ENCODE results near the gene LIF. TPM values are rescaled to one million over a fixed set of nuclear protein-coding genes. Genes with fewer than 3 reads are reported as not detected.

The LIF gene
- total and polyA plus RNA-seq, 2 experiments from 2014 or later = 1.4 to 1.9 TPM

- Histone ChIP-seq H3F3A (ENCODE audit: insufficient read depth) (0 out of 2 replicates have a peak, but pooled peaks cover 6% of the 10 kb centered on the region), H3K36me3 (ENCODE audit: low read depth) (no peaks in the 10 kb centered on the region), H3K9ac (no peak overlapping the region), H3K4me1 (ENCODE audit: insufficient read depth) (0 out of 2 replicates have a peak, but pooled peaks cover 5% of the 10 kb centered on the region), H2AFZ (no peak overlapping the region), H4K20me1 (ENCODE audit: insufficient read depth) (no peaks in the 10 kb centered on the region), H3K9me2 (ENCODE audit: insufficient read depth) (no peaks in the 10 kb centered on the region), H3K4me3 (no peak overlapping the region), H3K9me3 (ENCODE audit: low read depth) (no peaks in the 10 kb centered on the region), H3K4me2 (ENCODE audit: unreplicated experiment) (no peak overlapping the region), H3K27ac (no peak overlapping the region), H3K27me3 (replicated peaks; ENCODE audit: insufficient read depth) (no peaks in the 10 kb centered on the region), H3K79me2 (ENCODE audit: insufficient read depth) (no peaks in the 10 kb centered on the region)
- 94 to 99% methylated on average over 10 of the region's 10 CpGs for WGBS, 2 experiments (ENCODE audit: low coverage in 1 of 2, low lambda C conversion rate in 2 of 2, missing lambda C conversion rate in 2 of 2)
- no peak for DNase-seq
- no peak for TF ChIP-seq EZH2phosphoT487 (IDR thresholded peaks at IDR 0.05; ENCODE audit: insufficient read depth, low read depth)
- no peak for TF ChIP-seq EZH2 (IDR thresholded peaks at IDR 0.05; ENCODE audit: insufficient read depth, poor library complexity, severe bottlenecking)
- in situ Hi-C loops (cut with MboI) = no loop called here
Observed at GRCh38 chr22:30244066-30244465, 2.5 kb downstream of the LIF start.

- in situ Hi-C loops (cut with MboI) = no loop called here
- Histone ChIP-seq H3K27me3 (replicated peaks; ENCODE audit: insufficient read depth) (no peaks in the 10 kb centered on the region), H3K9me2 (ENCODE audit: insufficient read depth) (no peaks in the 10 kb centered on the region), H3K79me2 (ENCODE audit: insufficient read depth) (no peaks in the 10 kb centered on the region), H3K36me3 (ENCODE audit: low read depth) (no peaks in the 10 kb centered on the region), H2AFZ (no peak overlapping the region), H3K4me2 (ENCODE audit: unreplicated experiment) (no peak overlapping the region), H3F3A (ENCODE audit: insufficient read depth) (0 out of 2 replicates have a peak, but pooled peaks cover 6% of the 10 kb centered on the region), H3K9ac (no peak overlapping the region), H4K20me1 (ENCODE audit: insufficient read depth) (no peaks in the 10 kb centered on the region), H3K27ac (no peak overlapping the region), H3K4me3 (no peak overlapping the region), H3K9me3 (ENCODE audit: low read depth) (no peaks in the 10 kb centered on the region), H3K4me1 (ENCODE audit: insufficient read depth) (0 out of 2 replicates have a peak, but pooled peaks cover 5% of the 10 kb centered on the region)
- no peak for DNase-seq
- whole genome bisulfite sequencing, 2 experiments (ENCODE audit: low coverage in 1 of 2, low lambda C conversion rate in 2 of 2, missing lambda C conversion rate in 2 of 2) = 97 to 98% methylated on average over 22 of the region's 22 CpGs
- TF ChIP-seq EZH2 (IDR thresholded peaks at IDR 0.05; ENCODE audit: insufficient read depth, poor library complexity, severe bottlenecking) = no peak
- TF ChIP-seq EZH2phosphoT487 (IDR thresholded peaks at IDR 0.05; ENCODE audit: insufficient read depth, low read depth) = no peak
Observed at GRCh38 chr22:30243661-30244060, 2.9 kb downstream of the LIF start.

- DNase-seq = no peak
- in situ Hi-C loops (cut with MboI) = no loop called here
- H3K4me3 ChIP-seq = no peak overlapping the region
- H3K79me2 ChIP-seq (ENCODE audit: insufficient read depth) = no peaks in the 10 kb centered on the region
- no peaks in the 10 kb centered on the region for H3K9me2 ChIP-seq (ENCODE audit: insufficient read depth)
- H2AFZ ChIP-seq = no peak overlapping the region
- TF ChIP-seq EZH2phosphoT487 (IDR thresholded peaks at IDR 0.05; ENCODE audit: insufficient read depth, low read depth) (no peak), EZH2 (IDR thresholded peaks at IDR 0.05; ENCODE audit: insufficient read depth, poor library complexity, severe bottlenecking) (no peak)
- H3K27ac ChIP-seq = no peak overlapping the region
- no peaks in the 10 kb centered on the region for H3K9me3 ChIP-seq (ENCODE audit: low read depth)
- no peaks in the 10 kb centered on the region for H3K27me3 ChIP-seq (replicated peaks; ENCODE audit: insufficient read depth)
- H4K20me1 ChIP-seq (ENCODE audit: insufficient read depth) = no peaks in the 10 kb centered on the region
- H3K4me2 ChIP-seq (ENCODE audit: unreplicated experiment) = no peak overlapping the region
- H3K4me1 ChIP-seq (ENCODE audit: insufficient read depth) = 0 out of 2 replicates have a peak, but pooled peaks cover under 1% of the 10 kb centered on the region
- H3K36me3 ChIP-seq (ENCODE audit: low read depth) = no peaks in the 10 kb centered on the region
- 87 to 88% methylated on average over 15 of the region's 15 CpGs for WGBS, 2 experiments (ENCODE audit: low coverage in 1 of 2, low lambda C conversion rate in 2 of 2, missing lambda C conversion rate in 2 of 2)
- H3F3A ChIP-seq (ENCODE audit: insufficient read depth) = 0 out of 2 replicates have a peak, but pooled peaks cover 6% of the 10 kb centered on the region
- no peak overlapping the region for H3K9ac ChIP-seq
Observed at GRCh38 chr22:30241576-30242371, 4.8 kb downstream of the LIF start.

- Histone ChIP-seq H3K4me3 (no peak overlapping the region), H3K36me3 (ENCODE audit: low read depth) (no peaks in the 10 kb centered on the region), H3K27me3 (replicated peaks; ENCODE audit: insufficient read depth) (no peaks in the 10 kb centered on the region), H3K4me1 (ENCODE audit: insufficient read depth) (peaks cover 9% of the 10 kb centered on the region; the same call in 1 of the 2 replicates), H2AFZ (no peak overlapping the region), H3K9me2 (ENCODE audit: insufficient read depth) (no peaks in the 10 kb centered on the region), H3K9ac (no peak overlapping the region), H4K20me1 (ENCODE audit: insufficient read depth) (no peaks in the 10 kb centered on the region), H3K9me3 (ENCODE audit: low read depth) (no peaks in the 10 kb centered on the region), H3K27ac (no peak overlapping the region), H3K4me2 (ENCODE audit: unreplicated experiment) (no peak overlapping the region), H3F3A (ENCODE audit: insufficient read depth) (0 out of 2 replicates have a peak, but pooled peaks cover 6% of the 10 kb centered on the region), H3K79me2 (ENCODE audit: insufficient read depth) (no peaks in the 10 kb centered on the region)
- TF ChIP-seq EZH2phosphoT487 (IDR thresholded peaks at IDR 0.05; ENCODE audit: insufficient read depth, low read depth) = no peak
- TF ChIP-seq EZH2 (IDR thresholded peaks at IDR 0.05; ENCODE audit: insufficient read depth, poor library complexity, severe bottlenecking) = no peak
- in situ Hi-C loops (cut with MboI) = no loop called here
- WGBS, 2 experiments (ENCODE audit: low coverage in 1 of 2, low lambda C conversion rate in 2 of 2, missing lambda C conversion rate in 2 of 2) = 86 to 87% methylated on average over 19 to 24 of the region's 24 CpGs
- DNase-seq = no peak
Observed at GRCh38 chr22:30240541-30241417, 5.8 kb downstream of the LIF start.

Measured in GM23248 (cell line).